Breast epithelium (tissue), 3 donors: ENCODE data around the gene GUCY2F.

Experiments used
- POLR2A ChIP-seq: fragments of 450-650 bp; IDR thresholded peaks from one replicate; pipeline ENCODE4 v1.6.1; 2016; ENCODE audit warnings: antibody characterized with exemption, mild to moderate bottlenecking, moderate library complexity
- POLR2AphosphoS5 ChIP-seq, 3 donors: sonication (generic); formaldehyde crosslinking; IDR thresholded peaks; one replicate each; pipeline ENCODE4 v1.6.1; 2017; ENCODE audit warnings: antibody characterized with exemption in 3 of 3
- TF ChIP-seq, protein P1 (sequence below), 3 donors: fragments of 450-650 bp; IDR thresholded peaks; one replicate each; pipeline ENCODE4 v1.5.1; 2016 to 2017; ENCODE audit warnings: antibody characterized with exemption in 3 of 3, mild to moderate bottlenecking in 3 of 3, moderate library complexity in 3 of 3

DNA sequence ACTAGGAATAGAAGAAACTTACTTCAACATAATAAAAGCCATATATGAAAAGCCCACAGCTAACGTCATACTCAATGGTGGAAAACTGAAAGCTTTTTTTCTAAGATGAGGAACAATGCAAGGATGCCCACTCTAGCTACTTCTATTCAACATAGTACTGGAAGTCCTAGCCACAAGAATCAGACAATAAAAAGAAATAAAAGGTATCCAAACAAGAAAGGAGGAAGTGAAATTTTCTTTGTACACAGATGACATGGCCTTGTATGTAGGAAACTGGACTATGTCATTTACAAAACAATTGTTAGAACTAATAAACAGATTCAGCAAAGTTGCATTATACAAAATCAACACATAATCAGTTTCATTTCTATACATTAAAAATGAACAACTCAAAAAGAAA is 29.2 kb upstream of the GUCY2F start:
- TF ChIP-seq, protein P1, sequence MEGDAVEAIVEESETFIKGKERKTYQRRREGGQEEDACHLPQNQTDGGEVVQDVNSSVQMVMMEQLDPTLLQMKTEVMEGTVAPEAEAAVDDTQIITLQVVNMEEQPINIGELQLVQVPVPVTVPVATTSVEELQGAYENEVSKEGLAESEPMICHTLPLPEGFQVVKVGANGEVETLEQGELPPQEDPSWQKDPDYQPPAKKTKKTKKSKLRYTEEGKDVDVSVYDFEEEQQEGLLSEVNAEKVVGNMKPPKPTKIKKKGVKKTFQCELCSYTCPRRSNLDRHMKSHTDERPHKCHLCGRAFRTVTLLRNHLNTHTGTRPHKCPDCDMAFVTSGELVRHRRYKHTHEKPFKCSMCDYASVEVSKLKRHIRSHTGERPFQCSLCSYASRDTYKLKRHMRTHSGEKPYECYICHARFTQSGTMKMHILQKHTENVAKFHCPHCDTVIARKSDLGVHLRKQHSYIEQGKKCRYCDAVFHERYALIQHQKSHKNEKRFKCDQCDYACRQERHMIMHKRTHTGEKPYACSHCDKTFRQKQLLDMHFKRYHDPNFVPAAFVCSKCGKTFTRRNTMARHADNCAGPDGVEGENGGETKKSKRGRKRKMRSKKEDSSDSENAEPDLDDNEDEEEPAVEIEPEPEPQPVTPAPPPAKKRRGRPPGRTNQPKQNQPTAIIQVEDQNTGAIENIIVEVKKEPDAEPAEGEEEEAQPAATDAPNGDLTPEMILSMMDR (IDR thresholded peaks at IDR 0.05): no peak
- TF ChIP-seq POLR2A: no peak
- TF ChIP-seq POLR2AphosphoS5 (IDR thresholded peaks at IDR 0.05): no peak
